HG02623 (cell line): ENCODE data around the gene HERC4.
"Not testable (repeated sequence)": the region's sequence is repeated elsewhere in the genome, so short reads cannot be mapped to it uniquely, and the experiment has no call there.

ENCODE experiments used
- ATAC-seq: cut with Tn5 transposase; IDR thresholded peaks from one replicate; pipeline ENCODE4 v1.9.1; 2021; ENCODE audit warnings: moderate library complexity; ENCODE audit not compliant: unreplicated experiment

The HERC4 gene

DNA sequence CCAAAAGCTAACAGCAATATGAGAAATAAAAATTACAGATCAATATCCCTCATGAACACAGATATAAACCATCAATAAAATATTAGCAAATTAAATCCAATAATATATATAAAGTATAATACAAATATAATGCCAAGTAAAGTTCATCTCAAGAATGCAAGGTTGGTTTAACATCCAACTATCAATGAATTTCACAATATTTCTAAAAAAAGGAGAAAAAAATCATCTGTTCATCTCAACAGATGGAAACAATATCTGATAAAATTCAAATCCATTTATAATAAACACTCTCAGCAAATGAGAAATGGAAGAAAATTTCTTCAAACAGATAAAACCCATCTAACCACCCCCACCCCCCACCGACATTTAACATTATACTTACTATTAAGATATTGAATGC is 103.8 kb downstream of the HERC4 start:
- no peak for ATAC-seq

DNA sequence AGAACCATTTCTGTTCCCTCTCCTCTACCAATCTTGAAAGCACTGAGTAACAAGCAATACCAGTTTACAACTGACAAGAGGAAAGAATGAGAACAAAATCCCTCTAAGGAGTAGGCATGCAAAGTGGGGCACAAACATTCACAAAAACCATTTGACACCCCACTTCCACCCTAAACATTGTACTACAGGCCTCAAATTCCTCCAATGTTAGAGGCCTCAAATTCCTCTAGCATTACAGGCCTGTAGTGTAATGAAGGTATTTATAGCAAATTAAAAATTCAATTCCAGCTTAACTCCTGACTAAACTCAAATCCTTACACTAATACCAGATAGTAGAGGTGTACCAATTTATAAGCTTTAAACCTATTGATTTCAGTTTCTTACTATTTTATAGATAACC is 105.2 kb downstream of the HERC4 start:
- ATAC-seq = no peak

DNA sequence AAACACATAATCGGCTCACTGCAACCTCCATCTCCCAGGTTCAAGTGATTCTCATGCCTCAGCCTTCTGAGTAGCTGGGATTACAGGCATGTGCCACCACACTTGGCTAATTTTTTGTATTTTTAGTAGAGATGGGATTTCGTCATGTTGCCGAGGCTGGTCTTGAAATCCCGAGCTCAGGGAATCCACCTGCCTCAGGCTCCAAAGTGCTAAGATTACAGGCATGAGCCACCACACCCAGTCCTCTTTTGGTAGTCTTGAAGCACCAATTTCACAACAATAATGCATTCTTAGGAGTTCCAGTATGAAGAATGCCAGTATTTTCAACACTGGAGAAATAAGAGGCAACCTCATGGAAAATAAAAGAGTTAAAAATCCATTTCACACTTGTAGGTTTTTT is 109.0 kb downstream of the HERC4 start:
- ATAC-seq = not testable (repeated sequence)

GRCh38 chr10:67965456-67965855 is 109.6 kb downstream of the HERC4 start:
- no peak for ATAC-seq

DNA sequence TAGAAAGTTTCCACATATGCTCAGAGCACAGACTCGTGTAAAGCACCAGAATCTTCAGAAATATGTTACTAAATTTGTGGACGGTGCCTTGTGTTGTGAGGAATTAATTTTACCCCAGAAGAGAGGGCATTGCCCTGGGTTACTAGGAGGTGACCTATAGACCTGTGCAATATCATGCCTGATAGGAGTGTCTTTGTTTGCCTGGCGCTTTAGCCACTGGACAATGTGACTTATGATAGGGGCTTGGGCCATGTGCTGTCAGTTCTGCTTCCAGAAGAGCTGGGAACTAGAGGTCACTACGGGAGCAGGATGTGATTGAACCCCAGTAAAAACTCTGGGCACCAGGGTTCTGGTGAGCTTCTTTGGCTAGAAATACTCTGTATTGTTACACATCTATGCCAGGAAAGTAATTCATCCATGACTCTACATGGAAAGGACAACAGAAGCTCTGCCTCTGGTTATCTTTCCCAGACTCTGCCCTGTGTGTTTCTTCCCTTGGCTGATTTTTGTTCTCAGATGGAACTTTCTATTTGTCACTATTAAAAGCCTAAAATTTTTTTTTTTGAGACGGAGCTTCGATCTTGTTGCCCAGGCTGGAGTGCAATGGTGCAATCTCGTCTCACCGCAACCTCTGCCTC is 115.1 kb downstream of the HERC4 start:
- ATAC-seq = no peak

DNA sequence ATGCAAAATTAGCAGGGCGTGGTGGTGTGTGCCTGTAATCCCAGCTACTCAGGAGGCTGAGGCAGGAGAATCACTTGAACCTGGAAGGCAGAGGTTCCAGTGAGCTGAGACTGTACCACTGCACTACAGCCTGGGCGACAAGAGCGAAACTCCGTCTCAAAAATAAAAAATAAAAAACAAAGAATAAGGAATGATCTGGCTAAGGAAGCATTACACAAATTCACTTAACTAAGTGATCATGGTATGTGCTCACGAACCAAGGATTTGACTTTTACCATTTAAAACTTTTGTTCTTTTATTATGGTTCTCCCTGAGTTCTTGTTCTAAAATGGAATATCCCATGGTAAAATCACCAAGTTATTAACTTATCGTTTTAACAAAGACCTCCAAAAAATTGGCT is 119.5 kb downstream of the HERC4 start:
- no peak for ATAC-seq

DNA sequence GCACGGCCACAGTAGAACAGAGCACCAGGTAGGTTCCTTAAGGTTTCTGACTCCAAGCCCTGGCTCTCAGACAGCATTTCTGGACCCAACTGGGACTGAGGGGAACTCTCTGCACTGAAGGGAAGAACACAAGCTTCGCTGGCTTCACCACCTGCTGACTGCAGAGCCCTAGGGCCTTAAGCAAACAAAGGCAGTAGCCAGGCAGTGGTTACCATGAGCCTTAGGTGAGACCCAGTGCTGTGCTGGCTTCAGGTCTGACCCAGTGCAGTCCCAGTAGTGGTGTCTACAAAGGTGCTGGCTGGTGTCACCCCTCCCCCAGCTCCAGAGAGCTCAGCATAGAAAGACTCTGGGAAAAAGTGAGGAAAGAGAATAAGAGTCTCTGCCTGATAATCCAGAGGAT is 131.2 kb downstream of the HERC4 start:
- ATAC-seq = no peak

DNA sequence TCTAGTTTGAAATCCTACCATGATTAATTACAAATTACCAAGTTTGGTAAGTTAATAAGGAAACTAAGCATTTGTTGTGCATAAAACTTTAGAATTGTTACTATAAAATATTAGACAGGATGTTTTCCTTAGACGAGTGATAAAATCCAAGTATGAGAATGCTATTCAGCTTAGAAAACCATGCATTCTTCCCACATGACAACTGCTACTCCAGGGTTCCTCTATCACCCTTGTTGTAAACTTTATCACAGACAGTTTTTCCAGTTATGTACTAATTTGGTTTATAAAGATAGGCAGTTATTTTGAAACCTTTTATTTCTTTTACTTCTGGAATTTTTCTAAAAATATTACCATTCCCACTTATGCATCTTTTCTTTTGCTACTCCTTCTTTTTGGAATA is 138.7 kb downstream of the HERC4 start:
- no peak for ATAC-seq

DNA sequence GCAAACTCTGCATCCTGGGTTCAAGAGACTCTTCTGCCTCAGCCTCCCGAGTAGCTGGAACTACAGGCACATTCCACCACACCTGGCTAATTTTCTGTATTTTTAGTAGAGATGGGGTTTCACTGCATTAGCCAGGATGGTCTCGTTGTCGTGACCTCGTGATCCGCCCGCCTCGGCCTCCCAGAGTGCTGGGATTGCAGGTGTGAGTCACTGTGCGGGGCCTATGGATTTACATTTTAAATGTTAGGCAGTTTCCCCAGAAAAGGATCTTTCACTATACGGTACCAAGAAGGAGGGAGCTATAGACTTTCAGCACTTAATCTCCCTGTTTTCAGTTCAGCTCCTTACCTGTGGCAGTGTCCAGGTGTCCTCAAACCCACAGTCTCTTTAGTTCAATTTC is 139.9 kb downstream of the HERC4 start:
- no peak for ATAC-seq

DNA sequence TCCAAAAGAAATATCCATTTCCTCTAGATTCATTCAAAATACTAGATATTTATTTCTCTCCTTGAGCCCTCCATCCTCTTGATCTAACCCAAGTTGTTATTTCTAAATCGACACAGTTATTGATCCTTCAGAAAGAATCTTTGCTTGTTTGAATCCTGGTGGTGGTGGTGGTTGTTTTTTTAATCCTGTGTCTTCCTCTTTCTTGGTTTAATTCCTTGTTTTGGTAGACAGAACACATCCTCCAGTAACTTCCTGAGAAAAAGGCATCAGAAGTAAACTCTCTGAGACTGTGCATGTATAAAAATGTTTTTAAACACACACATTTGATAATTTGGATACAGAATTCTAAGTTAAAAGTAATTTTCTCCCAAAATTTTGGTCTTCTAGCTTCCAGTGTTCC is 140.7 kb downstream of the HERC4 start:
- no peak for ATAC-seq

DNA sequence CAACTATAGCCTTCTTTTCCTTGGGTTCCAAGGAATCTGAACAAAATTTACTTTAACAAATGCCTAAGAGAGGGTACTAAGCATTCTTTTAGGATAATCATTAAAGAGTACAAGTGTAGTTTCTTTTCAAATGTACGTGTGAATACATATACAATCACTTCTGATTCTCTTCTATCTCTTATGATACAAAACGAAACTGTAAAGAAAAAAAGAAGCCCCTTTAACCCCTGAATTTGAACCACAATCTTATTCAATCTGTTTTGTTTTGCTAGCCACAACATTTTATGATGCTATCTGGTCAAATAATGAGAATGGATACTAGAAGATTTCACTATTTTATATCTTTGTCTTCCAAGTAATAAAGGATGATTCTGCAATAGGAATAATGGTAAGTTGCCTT is 141.9 kb downstream of the HERC4 start:
- ATAC-seq = no peak

- no peak for ATAC-seq
Measured at GRCh38 chr10:67926951-67927350, 148.1 kb downstream of the HERC4 start.

DNA sequence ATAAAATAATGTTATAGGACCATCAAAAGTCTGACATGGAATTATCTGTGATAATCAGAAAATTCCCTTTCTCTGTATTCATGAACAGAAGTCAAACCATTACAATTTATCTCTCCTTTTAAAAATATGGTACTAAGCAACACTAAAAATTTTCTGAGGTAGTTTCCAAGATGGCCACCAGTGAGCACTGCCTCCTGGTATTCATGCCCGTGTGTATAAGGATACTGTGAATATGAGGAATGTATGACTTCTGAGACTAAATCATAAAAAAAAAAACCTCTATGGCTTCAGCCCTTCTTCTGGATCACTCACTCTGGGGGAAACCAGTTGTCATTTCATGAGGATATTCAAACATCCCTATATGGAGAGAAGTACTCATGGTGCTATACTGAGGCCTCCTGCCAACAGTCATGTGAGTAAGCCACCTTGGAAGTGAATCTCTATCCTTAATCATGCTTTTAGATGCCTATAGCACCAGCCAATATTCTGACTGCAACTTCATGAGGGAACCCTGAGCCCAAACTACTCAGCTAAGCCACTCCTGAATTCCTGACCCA is 149.6 kb downstream of the HERC4 start:
- no peak for ATAC-seq

GRCh38 chr10:67924136-67924535 is 150.9 kb downstream of the HERC4 start:
- ATAC-seq = no peak

DNA sequence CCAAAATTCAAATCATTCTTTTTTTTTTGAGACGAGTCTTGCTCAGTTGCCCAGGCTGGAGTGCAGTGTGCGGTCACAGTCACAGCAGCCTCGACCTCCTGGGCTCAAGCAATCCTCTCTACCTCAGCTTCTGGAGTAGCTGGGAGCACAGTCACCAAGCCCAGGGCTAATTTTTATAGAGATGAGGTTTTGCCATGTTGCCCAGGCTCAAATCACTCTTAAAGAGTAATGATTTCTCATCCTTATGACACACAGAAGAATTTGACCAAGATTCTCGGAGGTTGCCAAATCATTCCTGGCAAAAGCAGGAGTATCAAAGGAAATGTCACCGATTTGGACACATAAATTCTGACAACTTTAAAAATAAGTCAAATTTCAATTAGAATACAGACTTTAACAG is 151.5 kb downstream of the HERC4 start:
- ATAC-seq = no peak

- ATAC-seq = no peak
Measured at GRCh38 chr10:67921065-67921464, 154.0 kb downstream of the HERC4 start.

- ATAC-seq = no peak
Measured at GRCh38 chr10:67917679-67918078, 157.4 kb downstream of the HERC4 start.

GRCh38 chr10:67917169-67917568 is 157.9 kb downstream of the HERC4 start:
- no peak for ATAC-seq

DNA sequence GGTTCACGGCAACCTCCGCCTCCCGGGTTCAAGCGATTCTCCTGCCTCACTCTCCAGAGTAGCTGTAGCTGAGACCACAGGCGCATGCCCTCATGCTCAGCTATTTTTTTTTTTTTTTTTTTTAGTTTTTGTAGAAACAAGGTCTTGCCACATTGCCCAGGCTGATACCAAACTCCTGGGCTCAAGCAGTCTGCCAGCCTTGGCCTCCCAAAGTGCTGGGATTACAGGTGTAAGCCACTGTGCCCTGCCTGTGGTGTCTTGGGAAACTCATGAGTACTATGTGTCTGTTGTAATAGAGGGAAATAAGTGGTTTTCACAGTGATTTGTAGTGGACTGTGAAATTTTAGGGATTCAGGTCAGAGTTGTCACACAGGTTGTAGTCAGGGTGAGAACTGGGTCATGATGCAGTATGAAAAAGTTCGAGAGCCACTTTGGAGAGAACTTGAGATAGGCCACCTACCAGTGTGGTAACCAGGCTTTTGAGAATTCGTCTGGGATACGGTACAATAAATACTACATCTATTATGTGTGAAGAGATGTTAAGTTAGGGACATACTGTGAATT is 160.2 kb downstream of the HERC4 start:
- ATAC-seq = no peak

GRCh38 chr10:67912331-67912946 is 162.6 kb downstream of the HERC4 start:
- no peak for ATAC-seq

GRCh38 chr10:67903581-67903980 is 171.5 kb downstream of the HERC4 start:
- ATAC-seq = no peak

DNA sequence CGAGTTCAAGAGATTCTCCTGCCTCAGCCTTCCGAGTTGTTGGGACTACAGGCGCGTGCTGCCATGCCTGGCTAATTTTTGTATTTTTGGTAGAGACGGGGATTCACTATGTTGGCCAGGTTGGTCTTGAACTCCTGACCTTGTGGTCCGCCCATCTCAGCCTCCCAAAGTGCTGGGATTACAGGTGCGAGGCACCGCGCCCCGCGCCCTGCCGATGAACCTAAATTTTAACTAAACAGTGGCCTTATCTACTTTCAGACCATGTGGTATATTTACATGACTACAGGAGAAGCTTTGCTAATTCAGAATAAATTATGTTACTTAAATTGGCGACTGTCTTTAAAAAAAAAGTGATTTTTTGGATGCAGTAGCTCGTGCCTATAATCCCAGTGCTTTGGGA is 181.4 kb downstream of the HERC4 start:
- ATAC-seq = no peak
